H1 (cell line): ENCODE results near the gene HMGB4. TPM values are rescaled to one million over a fixed set of nuclear protein-coding genes. Genes with fewer than 3 reads are reported as not detected.

Experiments
- CTCF ChIA-PET: fragments of 300-600 bp; sonication (Branson Sonifier 250); formaldehyde crosslinking; loops from one replicate; lab custom pipeline; 2021; ENCODE audit not compliant: partially characterized antibody; lab: Charles Lee
- POLR2A ChIA-PET: fragments of 300-600 bp; sonication (Branson Sonifier 250); formaldehyde crosslinking; loops from one replicate; lab custom pipeline; 2021; ENCODE audit warnings: inconsistent platforms; ENCODE audit not compliant: partially characterized antibody; lab: Charles Lee
- DNase-seq, 2 experiments: peaks; one replicate each; pipeline versions ENCODE4 v3.0.0 to v3.0.0-alpha.2; 2010 to 2022; ENCODE audit warnings: low spot score in 2 of 2, low read depth in 1 of 2, mixed read lengths in 1 of 2
- FAIRE-seq: peaks from 2 replicates; lab custom pipeline; 2011; peaks lifted over from hg19 to GRCh38; lab: Jason Lieb, UNC
- H2AFZ ChIP-seq: 2 replicates; pipeline ENCODE4 v1.8.1; 2012; ENCODE audit warnings: low read length, inconsistent platforms
- H2AK5ac ChIP-seq: 2 replicates; pipeline ENCODE4 v1.6.1; 2013; ENCODE audit warnings: low read depth, low read length
- H2BK120ac ChIP-seq: replicated peaks from 2 replicates; pipeline ENCODE3; 2013; ENCODE audit warnings: low read depth, low read length, inconsistent platforms
- H2BK12ac ChIP-seq: 2 replicates; pipeline ENCODE4 v1.6.1; 2013; ENCODE audit warnings: low read depth, low read length
- H2BK15ac ChIP-seq: 2 replicates; pipeline ENCODE4 v1.6.1; 2013; ENCODE audit warnings: low read length
- H2BK20ac ChIP-seq: 2 replicates; pipeline ENCODE4 v1.6.1; 2013; ENCODE audit warnings: low read length
- H2BK5ac ChIP-seq: 2 replicates; pipeline ENCODE4 v1.6.1; 2013; ENCODE audit warnings: low read depth, low read length
- H3K14ac ChIP-seq: 2 replicates; pipeline ENCODE4 v1.6.1; 2013; ENCODE audit warnings: inconsistent platforms; ENCODE audit not compliant: insufficient read length
- H3K18ac ChIP-seq: 2 replicates; pipeline ENCODE4 v1.6.1; 2013; ENCODE audit warnings: low read length; ENCODE audit errors: extremely low read depth
- H3K23ac ChIP-seq: 2 replicates; pipeline ENCODE4 v1.6.1; 2013; ENCODE audit warnings: inconsistent platforms; ENCODE audit not compliant: insufficient read length
- H3K23me2 ChIP-seq: 2 replicates; pipeline ENCODE4 v1.6.1; 2013; ENCODE audit warnings: low read depth, low read length
- H3K27ac ChIP-seq: 2 replicates; pipeline ENCODE4 v1.6.1; 2011; ENCODE audit warnings: low read depth, low read length, inconsistent platforms
- H3K27me3 ChIP-seq, 4 experiments: replicated peaks in 1 of 4; 1 replicate in 1 of 4; 2 replicates in 3 of 4; pipeline versions ENCODE4 v1.6.1 to v1.8.1; 2011 to 2013; ENCODE audit warnings: low read length in 3 of 4, mild to moderate bottlenecking in 3 of 4, inconsistent platforms in 2 of 4, mixed read lengths in 2 of 4, moderate library complexity in 1 of 4; ENCODE audit not compliant: control insufficient read depth in 3 of 4, insufficient read depth in 3 of 4; ENCODE audit errors: extremely low read depth in 1 of 4
- H3K36me3 ChIP-seq, 4 experiments: 2 replicates each; pipeline versions ENCODE4 v1.6.1 to v1.8.1; 2011 to 2013; ENCODE audit warnings: mild to moderate bottlenecking in 4 of 4, low read length in 3 of 4, moderate library complexity in 2 of 4, control low read depth in 1 of 4, inconsistent platforms in 1 of 4; ENCODE audit not compliant: insufficient read depth in 4 of 4, control insufficient read depth in 2 of 4
- H3K4ac ChIP-seq: replicated peaks from 2 replicates; pipeline ENCODE3; 2013; ENCODE audit warnings: low read length, low read depth, mixed read lengths, inconsistent platforms; ENCODE audit not compliant: insufficient read length
- H3K4me1 ChIP-seq, 4 experiments: replicated peaks in 1 of 4; 1 replicate in 1 of 4; 2 replicates in 3 of 4; pipeline versions ENCODE4 v1.6.1 to v1.8.1; 2011 to 2013; ENCODE audit warnings: low read length in 3 of 4, inconsistent platforms in 2 of 4, mixed read lengths in 1 of 4; ENCODE audit not compliant: insufficient read depth in 4 of 4, control insufficient read depth in 3 of 4
- H3K4me2 ChIP-seq, 2 experiments: 2 replicates each; pipeline versions ENCODE4 v1.6.1 to v1.8.1; 2011 to 2013; ENCODE audit warnings: low read depth in 2 of 2, low read length in 2 of 2, control low read depth in 1 of 2, inconsistent platforms in 1 of 2, mild to moderate bottlenecking in 1 of 2; ENCODE audit not compliant: insufficient read depth in 1 of 2
- H3K4me3 ChIP-seq, 4 experiments: fragments of 200-600, 300-600 bp in 1 of 4; sonication (generic), shearing (Covaris generic), sonication (Bioruptor Twin) in 1 of 4; 2 replicates each; pipeline versions ENCODE4 v1.5.1 to v1.8.1; 2011 to 2016; ENCODE audit warnings: low read length in 4 of 4, low read depth in 3 of 4, control low read depth in 2 of 4, inconsistent platforms in 2 of 4, mild to moderate bottlenecking in 2 of 4, mixed read lengths in 1 of 4, moderate library complexity in 1 of 4; ENCODE audit not compliant: insufficient read depth in 2 of 4; ENCODE audit errors: extremely low read depth in 1 of 4
- H3K56ac ChIP-seq: replicated peaks from 2 replicates; pipeline ENCODE3; 2013; ENCODE audit warnings: low read depth, mild to moderate bottlenecking, mixed read lengths, low read length, inconsistent platforms; ENCODE audit not compliant: insufficient read length
- H3K79me1 ChIP-seq: 2 replicates; pipeline ENCODE4 v1.6.1; 2013; ENCODE audit warnings: low read depth, low read length, control low read depth
- H3K79me2 ChIP-seq, 2 experiments: 2 replicates each; pipeline versions ENCODE4 v1.6.1 to v1.8.1; 2012 to 2013; ENCODE audit warnings: low read length in 2 of 2, mild to moderate bottlenecking in 2 of 2, inconsistent platforms in 1 of 2; ENCODE audit not compliant: insufficient read depth in 2 of 2, control insufficient read depth in 1 of 2
- H3K9ac ChIP-seq, 4 experiments: replicated peaks in 1 of 4; 1 replicate in 1 of 4; 2 replicates in 3 of 4; pipeline versions ENCODE4 v1.6.1 to v1.8.1; 2011 to 2013; ENCODE audit warnings: low read depth in 3 of 4, low read length in 3 of 4, control low read depth in 2 of 4, mild to moderate bottlenecking in 2 of 4, moderate library complexity in 2 of 4, inconsistent platforms in 1 of 4; ENCODE audit errors: extremely low read depth in 1 of 4
- H3K9me3 ChIP-seq, 2 experiments: 2 replicates each; pipeline versions ENCODE4 v1.6.1 to v1.8.1; 2012 to 2013; ENCODE audit warnings: mild to moderate bottlenecking in 2 of 2, moderate library complexity in 2 of 2, control low read depth in 1 of 2, inconsistent platforms in 1 of 2, low read depth in 1 of 2, low read length in 1 of 2, mixed read lengths in 1 of 2; ENCODE audit not compliant: insufficient read depth in 2 of 2
- H4K20me1 ChIP-seq, 2 experiments: replicated peaks in 1 of 2; 2 replicates each; pipeline versions ENCODE3 to v1.8.1; 2011 to 2013; ENCODE audit warnings: inconsistent platforms in 2 of 2, low read length in 2 of 2, mild to moderate bottlenecking in 1 of 2; ENCODE audit not compliant: insufficient read depth in 2 of 2, control insufficient read depth in 1 of 2
- H4K5ac ChIP-seq: 2 replicates; pipeline ENCODE4 v1.6.1; 2013; ENCODE audit warnings: low read length, low read depth, mixed read lengths, inconsistent platforms; ENCODE audit not compliant: insufficient read length
- H4K8ac ChIP-seq: 2 replicates; pipeline ENCODE4 v1.8.0; 2013; ENCODE audit warnings: mild to moderate bottlenecking, moderate library complexity, low read length, inconsistent platforms; ENCODE audit not compliant: insufficient read depth; ENCODE audit errors: extremely low read depth
- H4K91ac ChIP-seq: replicated peaks from 2 replicates; pipeline ENCODE3; 2013; ENCODE audit warnings: low read length, mixed read lengths, inconsistent platforms; ENCODE audit not compliant: insufficient read length
- HDAC6 ChIP-seq: IDR thresholded peaks from one replicate; pipeline ENCODE4 v1.7.1; 2012; ENCODE audit warnings: low read depth, mild to moderate bottlenecking, inconsistent platforms, low read length, moderate library complexity
- KDM1A ChIP-seq: fragments of 200-600, 300-600 bp; sonication (generic); IDR thresholded peaks from 2 replicates; pipeline ENCODE4 v1.7.1; 2016; ENCODE audit warnings: mild to moderate bottlenecking, low read length, borderline replicate concordance
- NANOG ChIP-seq: IDR thresholded peaks from 2 replicates; pipeline ENCODE4 v1.6.1; 2011; ENCODE audit warnings: low read length, low read depth, mild to moderate bottlenecking, inconsistent platforms; ENCODE audit not compliant: insufficient read depth, poor library complexity, severe bottlenecking
- WGBS, 2 experiments: shearing (Covaris generic) in 1 of 2; methylation state at CpG; one replicate each; pipeline versions ENCODE4 v1.1.6 to v1.1.7; 2013 to 2015; ENCODE audit warnings: low lambda C conversion rate in 2 of 2, mixed read lengths in 2 of 2, inconsistent platforms in 1 of 2, low coverage in 1 of 2, missing lambda C conversion rate in 1 of 2; ENCODE audit not compliant: insufficient replicate concordance in 2 of 2, insufficient coverage in 1 of 2, insufficient read length in 1 of 2; ENCODE audit errors: extremely low coverage in 1 of 2, missing lambda C conversion rate in 1 of 2; 5-methylcytosine and 5-hydroxymethylcytosine counted together
- polyA plus RNA-seq, 7 experiments: library from polyadenylated mRNA; depleted of rRNA in 3 of 7; stranded (reverse) in 5 of 7; unstranded in 2 of 7; fragments of >200 nt in 5 of 7; fragments of 200-250 nt in 2 of 7; gene quantifications; 1 replicate in 5 of 7; 2 replicates in 1 of 7; 4 replicates in 1 of 7; pipeline versions ENCODE4 v1.2.1 to v1.2.3, GENCODE V29; 2011 to 2013; ENCODE audit warnings: missing spikeins in 2 of 7, mixed read lengths in 2 of 7
- total RNA-seq: library from RNA; stranded (reverse); fragmentation: NEBNext Ultra II Directional; extraction: Animal tissue kit (Norgen Biotek cat#: 25700); gene quantifications from 2 replicates; pipeline ENCODE4 v1.2.1, GENCODE V29; 2021

The HMGB4 gene
- total and polyA plus RNA-seq, 2 of the 8 experiments (the other 6 are each of a cell fraction or from before 2014, with no cell fraction given) = not detected

DNA sequence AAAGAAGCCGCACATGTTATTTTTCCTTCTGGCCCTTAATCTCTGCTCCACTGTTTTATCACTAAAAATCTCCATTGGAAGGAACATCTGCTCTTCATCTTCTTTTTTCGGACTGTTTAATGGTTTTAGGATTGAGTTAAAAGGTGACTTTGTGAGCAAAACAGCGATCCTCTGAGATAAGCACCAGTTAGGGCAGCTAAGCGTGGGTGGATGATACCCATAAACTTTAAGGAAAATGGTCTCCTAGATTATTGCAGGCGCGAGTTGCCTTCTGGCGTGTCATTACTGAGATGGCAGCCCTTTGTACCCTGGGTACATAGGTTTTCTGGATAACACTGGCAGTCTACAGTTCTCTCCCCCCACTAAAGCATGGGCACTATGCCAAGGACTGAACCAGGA is 44.0 kb upstream of the HMGB4 start:
- no peak for TF ChIP-seq NANOG
- TF ChIP-seq HDAC6 = no peak
- TF ChIP-seq KDM1A = no peak
- WGBS, 2 experiments = 81% methylated on average over 7 of the region's 7 CpGs; no CpG with 5 or more reads in 1 of the 2 experiments
- Histone ChIP-seq H3K4ac (no peak overlapping the region), H3K9me3 (no peaks in the 10 kb centered on the region), H3K56ac (no peak overlapping the region), H3K4me3 (no peak overlapping the region), H4K8ac (no peak overlapping the region), H2BK20ac (no peak overlapping the region), H3K9ac (no peak overlapping the region), H3K4me1 (no peaks in the 10 kb centered on the region), H4K91ac (no peak overlapping the region), H3K27ac (no peak overlapping the region), H2AFZ (no peak overlapping the region), H3K4me2 (no peak overlapping the region), H2BK120ac (no peak overlapping the region), H4K20me1 (no peaks in the 10 kb centered on the region), H2BK12ac (no peak overlapping the region), H3K79me2 (no peaks in the 10 kb centered on the region), H2BK15ac (no peak overlapping the region), H3K23me2 (no peaks in the 10 kb centered on the region), H3K18ac (no peak overlapping the region), H3K14ac (no peak overlapping the region), H3K23ac (no peak overlapping the region), H3K27me3 (no peaks in the 10 kb centered on the region), H3K79me1 (no peaks in the 10 kb centered on the region), H2BK5ac (no peak overlapping the region), H3K36me3 (no peaks in the 10 kb centered on the region; a peak in 1 of 8 replicates), H2AK5ac (no peak overlapping the region), H4K5ac (no peak overlapping the region)
- ChIA-PET CTCF (interaction anchor here (0.8 kb wide), 1 partner anchor 295 kb away, joined by 3 read pairs; no protein-coding TSS in a partner anchor), POLR2A (no interaction called here)
- DNase-seq (no peak), FAIRE-seq (no peak)
